Measurements from ENCODE around the gene TMC8. TPM values are rescaled to one million over a fixed set of nuclear protein-coding genes. Genes with fewer than 3 reads are reported as not detected.

Gene TMC8
- total RNA-seq, 1 donor, result not detected

DNA sequence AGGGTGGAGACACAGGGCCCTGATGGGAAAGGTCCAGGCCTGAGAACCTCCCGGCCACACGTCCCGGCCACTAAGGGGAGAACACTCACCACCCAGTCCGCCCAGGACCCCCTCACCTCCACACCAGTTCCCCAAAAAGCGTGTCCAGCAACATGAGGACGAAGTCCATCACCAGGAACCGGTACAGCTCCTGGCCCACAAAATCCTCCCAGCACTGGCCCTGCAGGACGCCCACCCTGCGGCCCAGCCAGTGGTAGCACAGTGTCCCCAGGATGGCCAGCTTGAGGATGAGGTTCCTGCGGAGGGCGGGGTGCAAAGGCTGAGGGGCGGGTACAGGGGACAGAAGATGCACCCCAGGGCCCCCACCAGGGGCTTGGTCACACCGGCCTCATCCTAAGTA is 10.0 kb upstream of the TMC8 start:
- DNase-seq (ENCODE audit: low read depth), result no peak
- TF ChIP-seq, protein P1, sequence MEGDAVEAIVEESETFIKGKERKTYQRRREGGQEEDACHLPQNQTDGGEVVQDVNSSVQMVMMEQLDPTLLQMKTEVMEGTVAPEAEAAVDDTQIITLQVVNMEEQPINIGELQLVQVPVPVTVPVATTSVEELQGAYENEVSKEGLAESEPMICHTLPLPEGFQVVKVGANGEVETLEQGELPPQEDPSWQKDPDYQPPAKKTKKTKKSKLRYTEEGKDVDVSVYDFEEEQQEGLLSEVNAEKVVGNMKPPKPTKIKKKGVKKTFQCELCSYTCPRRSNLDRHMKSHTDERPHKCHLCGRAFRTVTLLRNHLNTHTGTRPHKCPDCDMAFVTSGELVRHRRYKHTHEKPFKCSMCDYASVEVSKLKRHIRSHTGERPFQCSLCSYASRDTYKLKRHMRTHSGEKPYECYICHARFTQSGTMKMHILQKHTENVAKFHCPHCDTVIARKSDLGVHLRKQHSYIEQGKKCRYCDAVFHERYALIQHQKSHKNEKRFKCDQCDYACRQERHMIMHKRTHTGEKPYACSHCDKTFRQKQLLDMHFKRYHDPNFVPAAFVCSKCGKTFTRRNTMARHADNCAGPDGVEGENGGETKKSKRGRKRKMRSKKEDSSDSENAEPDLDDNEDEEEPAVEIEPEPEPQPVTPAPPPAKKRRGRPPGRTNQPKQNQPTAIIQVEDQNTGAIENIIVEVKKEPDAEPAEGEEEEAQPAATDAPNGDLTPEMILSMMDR (IDR thresholded peaks at IDR 0.05; ENCODE audit: insufficient read depth, low read length), result no peak
- H3K4me3 ChIP-seq (ENCODE audit: low read depth, low read length), result no peak overlapping the region

DNA sequence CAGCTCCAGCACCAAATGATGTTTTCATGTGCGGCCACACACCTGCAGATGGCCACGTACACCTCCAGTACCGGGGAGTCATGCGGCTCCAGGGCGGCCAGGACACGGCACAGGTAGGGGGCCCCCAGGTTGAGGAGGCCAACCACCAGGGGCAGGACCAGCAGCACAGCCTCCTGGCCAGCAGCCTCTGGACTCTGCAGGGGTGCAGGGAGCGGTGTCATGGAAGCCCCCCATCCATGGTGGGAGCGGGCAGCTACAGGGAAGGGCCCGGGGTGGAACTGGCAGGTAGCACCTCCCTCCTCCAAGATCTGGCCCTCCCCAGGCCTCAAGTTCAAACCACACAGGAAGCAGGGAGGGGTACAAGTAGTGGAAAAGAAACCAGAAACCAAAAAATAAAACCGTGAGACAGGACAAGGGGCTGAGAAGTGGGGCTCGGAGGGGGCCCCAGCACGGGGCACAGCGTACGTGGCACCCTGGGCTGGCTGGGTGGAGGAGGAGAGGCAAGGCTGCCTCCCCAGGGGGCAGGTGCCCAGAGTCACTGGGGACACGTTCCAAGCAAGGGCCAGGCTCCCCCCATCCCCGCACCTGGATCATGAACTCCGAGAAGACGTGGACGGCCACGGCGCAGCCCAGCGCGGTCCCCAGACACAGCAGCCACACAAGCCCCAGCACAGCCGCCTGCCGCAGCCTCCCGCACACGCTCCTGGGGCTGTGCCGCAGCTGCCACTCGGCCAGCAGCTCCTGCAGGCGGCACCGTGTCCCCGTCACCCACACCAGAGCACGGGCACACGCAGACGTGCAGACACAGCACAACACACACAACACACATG is 9.4 kb upstream of the TMC8 start:
- no peak for DNase-seq (ENCODE audit: low read depth)
- TF ChIP-seq, protein P1 (IDR thresholded peaks at IDR 0.05; ENCODE audit: insufficient read depth, low read length), result no peak
- H3K4me3 ChIP-seq (ENCODE audit: low read depth, low read length), result no peak overlapping the region

DNA sequence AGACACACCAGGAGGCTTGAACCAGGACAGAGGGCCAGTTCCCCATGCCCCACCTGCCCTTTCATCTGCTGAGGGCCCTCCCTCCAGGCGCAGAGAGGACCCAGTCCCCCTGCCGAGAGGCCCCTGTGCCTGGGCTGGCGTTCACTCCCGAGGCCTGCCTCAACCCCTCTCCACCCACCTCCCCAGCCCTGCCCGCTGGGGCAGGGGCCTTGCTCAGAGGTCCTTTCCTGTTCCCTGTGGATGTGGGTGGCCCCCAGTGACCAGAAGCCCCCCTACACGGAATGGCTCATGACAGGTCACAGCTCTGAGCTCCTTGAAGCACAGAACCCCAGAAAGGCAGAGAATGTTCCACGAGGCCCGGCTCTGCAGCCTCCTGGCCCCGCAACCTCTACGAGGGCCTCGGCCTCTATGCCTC is 8.8 kb upstream of the TMC8 start:
- no peak for DNase-seq (ENCODE audit: low read depth)
- TF ChIP-seq, protein P1 (IDR thresholded peaks at IDR 0.05; ENCODE audit: insufficient read depth, low read length), result no peak
- H3K4me3 ChIP-seq (ENCODE audit: low read depth, low read length), result no peak overlapping the region

DNA sequence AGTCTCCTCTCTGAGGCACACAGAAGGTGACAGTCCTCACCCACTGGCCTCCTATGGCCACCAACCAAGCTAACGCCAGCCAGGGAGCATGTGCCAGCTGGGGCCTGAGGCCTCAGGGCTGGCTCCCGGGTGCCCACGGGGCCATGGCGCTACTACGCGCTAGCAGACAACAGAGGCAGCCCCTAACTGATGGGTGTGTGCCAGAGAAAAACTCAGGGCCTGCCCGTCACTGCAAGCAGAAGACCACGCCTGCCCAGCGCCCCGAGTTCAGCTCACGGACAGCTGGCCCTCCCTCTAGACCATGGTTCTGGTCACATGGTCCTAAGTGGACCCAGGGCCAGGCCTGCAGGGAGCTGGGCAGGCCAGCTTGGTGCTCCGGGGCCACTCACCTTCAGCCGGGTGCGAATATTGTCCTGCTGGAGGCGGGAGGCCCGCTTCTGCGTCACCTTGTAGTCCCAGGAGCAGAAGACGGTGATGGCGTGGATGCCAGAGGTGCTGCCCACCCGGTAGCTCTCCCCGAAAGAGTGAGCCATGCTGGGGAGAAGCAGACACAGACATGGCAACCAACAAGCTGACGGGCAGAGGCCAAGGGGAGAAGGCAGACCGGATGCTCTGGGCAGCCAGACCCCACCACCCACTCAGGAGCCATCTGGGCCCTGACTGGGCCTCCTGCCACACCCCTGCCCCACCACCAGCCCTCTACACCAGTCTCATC is 8.2 kb upstream of the TMC8 start:
- DNase-seq (ENCODE audit: low read depth), result no peak
- TF ChIP-seq, protein P1 (IDR thresholded peaks at IDR 0.05; ENCODE audit: insufficient read depth, low read length), result no peak
- H3K4me3 ChIP-seq (ENCODE audit: low read depth, low read length), result no peak overlapping the region

DNA sequence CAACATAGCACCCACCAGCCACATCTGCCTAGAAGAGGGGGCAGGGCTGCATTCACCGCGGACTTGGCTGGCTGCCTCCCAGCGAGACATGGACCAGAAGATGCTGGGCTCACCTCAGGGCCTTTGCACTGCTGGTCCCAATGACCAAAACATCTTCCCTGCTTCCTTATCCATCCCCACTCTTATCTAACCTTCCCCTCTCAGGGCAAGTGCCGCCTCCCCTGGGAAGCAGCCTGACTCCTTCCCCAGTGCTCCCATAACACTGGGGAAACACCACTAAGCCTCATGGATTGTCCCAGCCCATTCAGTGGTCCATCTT is 7.7 kb upstream of the TMC8 start:
- DNase-seq (ENCODE audit: low read depth), result no peak

DNA sequence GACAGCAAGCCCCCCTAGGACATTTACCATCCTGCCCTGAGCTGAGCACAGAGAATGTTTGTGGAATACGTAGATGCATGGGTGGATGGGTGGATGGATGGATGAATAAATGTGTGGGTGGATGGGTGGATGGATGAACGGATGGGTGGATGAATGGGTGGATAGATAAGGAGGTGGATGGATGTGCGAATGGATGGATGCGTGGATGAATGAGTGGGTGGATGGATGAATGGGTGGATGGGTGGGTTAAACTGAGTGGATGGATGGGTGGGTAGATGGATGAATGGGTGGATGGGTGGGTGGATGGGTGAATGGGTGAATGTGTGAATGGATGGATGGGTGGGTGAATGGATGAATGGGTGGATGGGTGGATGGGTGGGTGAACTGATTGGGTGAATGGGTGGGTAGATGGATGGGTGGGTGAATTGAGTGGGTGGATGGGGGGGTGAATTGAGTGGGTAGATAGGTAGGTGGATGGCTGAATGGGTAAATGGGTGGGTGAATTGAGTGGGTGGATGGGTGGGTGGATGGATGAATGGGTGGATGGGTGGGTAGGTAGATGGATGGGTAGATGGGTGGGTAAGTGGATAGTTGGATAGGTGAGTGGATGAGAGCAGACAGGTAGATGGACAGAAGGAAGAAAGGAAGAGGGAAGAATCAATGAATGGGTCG is 7.2 kb upstream of the TMC8 start:
- no peak for DNase-seq (ENCODE audit: low read depth)
- TF ChIP-seq, protein P1 (IDR thresholded peaks at IDR 0.05; ENCODE audit: insufficient read depth, low read length), result no peak
- H3K4me3 ChIP-seq (ENCODE audit: low read depth, low read length), result no peak overlapping the region

More for the DNA sequence above, 7.7 kb upstream of the TMC8 start:
- TF ChIP-seq, protein P1 (IDR thresholded peaks at IDR 0.05; ENCODE audit: insufficient read depth, low read length), result no peak
- H3K4me3 ChIP-seq (ENCODE audit: low read depth, low read length), result no peak overlapping the region
